Fibroblast of lung (primary cell): ENCODE measurements around the gene SH2B3. TPM values are rescaled to one million over a fixed set of nuclear protein-coding genes. Genes with fewer than 3 reads are reported as not detected.
"Not testable (repeated sequence)": the region's sequence is repeated elsewhere in the genome, so short reads cannot be mapped to it uniquely, and the experiment has no call there.

ENCODE experiments used
- DNase-seq, 2 donors: peaks; one replicate each; pipeline versions ENCODE4 v3.0.0 to v3.0.0-alpha.2; 2010; ENCODE audit warnings: low read depth in 2 of 2
- H2AFZ ChIP-seq: 2 replicates; pipeline ENCODE4 v1.5.1; 2012; ENCODE audit warnings: low read length, control low read depth, inconsistent platforms
- H3K27ac ChIP-seq: 2 replicates; pipeline ENCODE4 v1.5.1; 2011; ENCODE audit warnings: low read length, control low read depth; ENCODE audit not compliant: insufficient read depth
- H3K27me3 ChIP-seq: 2 replicates; pipeline ENCODE4 v1.5.1; 2011; ENCODE audit warnings: mild to moderate bottlenecking, low read length; ENCODE audit not compliant: control insufficient read depth, insufficient read depth
- H3K36me3 ChIP-seq: 2 replicates; pipeline ENCODE4 v1.5.1; 2011; ENCODE audit warnings: low read length; ENCODE audit not compliant: control insufficient read depth, insufficient read depth
- H3K4me1 ChIP-seq: 2 replicates; pipeline ENCODE4 v1.5.1; 2011; ENCODE audit warnings: low read length; ENCODE audit not compliant: control insufficient read depth, insufficient read depth; ENCODE audit errors: extremely low read depth
- H3K4me2 ChIP-seq: 2 replicates; pipeline ENCODE4 v1.5.1; 2011; ENCODE audit warnings: low read length, control low read depth; ENCODE audit not compliant: insufficient read depth; ENCODE audit errors: extremely low read depth
- H3K4me3 ChIP-seq, 4 experiments: fragments of 200-600 bp in 1 of 4; sonication (generic) in 1 of 4; replicated peaks in 1 of 4; 2 replicates each; pipeline ENCODE4 v1.5.1; 2011 to 2016; ENCODE audit warnings: low read length in 4 of 4, low read depth in 3 of 4, mild to moderate bottlenecking in 3 of 4, control low read depth in 2 of 4, inconsistent platforms in 1 of 4, mixed read lengths in 1 of 4; ENCODE audit not compliant: insufficient read depth in 1 of 4; ENCODE audit errors: control extremely low read depth in 1 of 4
- H3K79me2 ChIP-seq: 2 replicates; pipeline ENCODE4 v1.5.1; 2012; ENCODE audit warnings: mild to moderate bottlenecking, low read length, inconsistent platforms; ENCODE audit not compliant: control insufficient read depth, insufficient read depth
- H3K9ac ChIP-seq: 2 replicates; pipeline ENCODE4 v1.5.1; 2011; ENCODE audit warnings: mild to moderate bottlenecking, low read length, control low read depth; ENCODE audit not compliant: insufficient read depth
- H3K9me3 ChIP-seq: 2 replicates; pipeline ENCODE4 v1.5.1; 2012; ENCODE audit warnings: low read depth, low read length; ENCODE audit not compliant: control insufficient read depth, insufficient read depth
- H4K20me1 ChIP-seq: 2 replicates; pipeline ENCODE4 v1.5.1; 2011; ENCODE audit warnings: low read length; ENCODE audit not compliant: control insufficient read depth, insufficient read depth; ENCODE audit errors: extremely low read depth
- EZH2 ChIP-seq: IDR thresholded peaks from 2 replicates; pipeline ENCODE4 v1.5.1; 2012; ENCODE audit warnings: low read length, control low read depth, mild to moderate bottlenecking; ENCODE audit errors: missing control alignments
- polyA plus RNA-seq, 2 donors: library from polyadenylated mRNA; depleted of rRNA in 1 of 2; stranded (reverse) in 1 of 2; unstranded in 1 of 2; fragments of >200 nt; gene quantifications; 2 replicates each; pipeline ENCODE4 v1.2.1, GENCODE V29; 2011 to 2012; ENCODE audit warnings: missing spikeins in 1 of 2
- total RNA-seq: library from RNA; depleted of rRNA; stranded (reverse); fragments of >200 nt; gene quantifications from 2 replicates; pipeline ENCODE4 v1.2.1, GENCODE V29; 2014
- TF ChIP-seq, protein P1 (sequence below), 2 donors: IDR thresholded peaks in 1 of 2; conservative IDR thresholded peaks in 1 of 2; 1 replicate in 1 of 2; 2 replicates in 1 of 2; pipeline ENCODE4 v1.5.1; 2011 to 2012; ENCODE audit warnings: low read length in 2 of 2, control low read depth in 1 of 2, inconsistent platforms in 1 of 2, low read depth in 1 of 2, mild to moderate bottlenecking in 1 of 2

SH2B3 gene
- total and polyA plus RNA-seq, 2 donors (not counting 1 experiment from before 2014, with no cell fraction given): 18.0 to 32.0 TPM

- no peak overlapping the region for H2AFZ ChIP-seq
- H3K27ac ChIP-seq: no peak overlapping the region
- no peak overlapping the region for H3K4me3 ChIP-seq
- no peaks in the 10 kb centered on the region for H3K27me3 ChIP-seq
- H3K9me3 ChIP-seq: no peaks in the 10 kb centered on the region
- DNase-seq: no peak
- H3K36me3 ChIP-seq: peaks cover 25% of the 10 kb centered on the region
- H3K79me2 ChIP-seq: peaks cover 4% of the 10 kb centered on the region
- no peak for TF ChIP-seq EZH2
- TF ChIP-seq, protein P1, sequence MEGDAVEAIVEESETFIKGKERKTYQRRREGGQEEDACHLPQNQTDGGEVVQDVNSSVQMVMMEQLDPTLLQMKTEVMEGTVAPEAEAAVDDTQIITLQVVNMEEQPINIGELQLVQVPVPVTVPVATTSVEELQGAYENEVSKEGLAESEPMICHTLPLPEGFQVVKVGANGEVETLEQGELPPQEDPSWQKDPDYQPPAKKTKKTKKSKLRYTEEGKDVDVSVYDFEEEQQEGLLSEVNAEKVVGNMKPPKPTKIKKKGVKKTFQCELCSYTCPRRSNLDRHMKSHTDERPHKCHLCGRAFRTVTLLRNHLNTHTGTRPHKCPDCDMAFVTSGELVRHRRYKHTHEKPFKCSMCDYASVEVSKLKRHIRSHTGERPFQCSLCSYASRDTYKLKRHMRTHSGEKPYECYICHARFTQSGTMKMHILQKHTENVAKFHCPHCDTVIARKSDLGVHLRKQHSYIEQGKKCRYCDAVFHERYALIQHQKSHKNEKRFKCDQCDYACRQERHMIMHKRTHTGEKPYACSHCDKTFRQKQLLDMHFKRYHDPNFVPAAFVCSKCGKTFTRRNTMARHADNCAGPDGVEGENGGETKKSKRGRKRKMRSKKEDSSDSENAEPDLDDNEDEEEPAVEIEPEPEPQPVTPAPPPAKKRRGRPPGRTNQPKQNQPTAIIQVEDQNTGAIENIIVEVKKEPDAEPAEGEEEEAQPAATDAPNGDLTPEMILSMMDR (conservative IDR thresholded peaks at IDR 0.05 in 1 of 2, IDR thresholded peaks at IDR 0.05 in 1 of 2; ENCODE audit: low read depth in 1 of 2, low read length in 2 of 2): no peak
- peaks cover 10% of the 10 kb centered on the region for H3K4me1 ChIP-seq
- no peak overlapping the region for H3K9ac ChIP-seq
- H4K20me1 ChIP-seq: no peaks in the 10 kb centered on the region
- H3K4me2 ChIP-seq: no peak overlapping the region
These were observed 51.9 kb downstream of the SH2B3 start for GRCh38 chr12:111457577-111457976.

- Histone ChIP-seq H3K36me3 (peaks cover 19% of the 10 kb centered on the region), H3K4me1 (peaks cover 12% of the 10 kb centered on the region), H4K20me1 (no peaks in the 10 kb centered on the region), H3K79me2 (peaks cover 6% of the 10 kb centered on the region), H3K27ac (no peak overlapping the region), H2AFZ (no peak overlapping the region), H3K9me3 (no peaks in the 10 kb centered on the region), H3K4me2 (no peak overlapping the region), H3K4me3 (no peak overlapping the region), H3K9ac (no peak overlapping the region), H3K27me3 (no peaks in the 10 kb centered on the region)
- no peak for TF ChIP-seq EZH2
- TF ChIP-seq, protein P1 (conservative IDR thresholded peaks at IDR 0.05 in 1 of 2, IDR thresholded peaks at IDR 0.05 in 1 of 2; ENCODE audit: low read depth in 1 of 2, low read length in 2 of 2): no peak
- DNase-seq: no peak
These were observed 52.9 kb downstream of the SH2B3 start for GRCh38 chr12:111458546-111459172.

- not testable (repeated sequence) for H4K20me1 ChIP-seq, H3K4me3 ChIP-seq, DNase-seq, H3K27me3 ChIP-seq, H3K79me2 ChIP-seq, H3K4me2 ChIP-seq, H3K27ac ChIP-seq, H3K9me3 ChIP-seq, H2AFZ ChIP-seq, H3K9ac ChIP-seq
- Histone ChIP-seq H3K36me3 (peaks cover 17% of the 10 kb centered on the region), H3K4me1 (peaks cover 14% of the 10 kb centered on the region)
These were observed 54.4 kb downstream of the SH2B3 start for GRCh38 chr12:111460111-111460510.
